ENCODE measurements around the gene TMEM258.

DNA sequence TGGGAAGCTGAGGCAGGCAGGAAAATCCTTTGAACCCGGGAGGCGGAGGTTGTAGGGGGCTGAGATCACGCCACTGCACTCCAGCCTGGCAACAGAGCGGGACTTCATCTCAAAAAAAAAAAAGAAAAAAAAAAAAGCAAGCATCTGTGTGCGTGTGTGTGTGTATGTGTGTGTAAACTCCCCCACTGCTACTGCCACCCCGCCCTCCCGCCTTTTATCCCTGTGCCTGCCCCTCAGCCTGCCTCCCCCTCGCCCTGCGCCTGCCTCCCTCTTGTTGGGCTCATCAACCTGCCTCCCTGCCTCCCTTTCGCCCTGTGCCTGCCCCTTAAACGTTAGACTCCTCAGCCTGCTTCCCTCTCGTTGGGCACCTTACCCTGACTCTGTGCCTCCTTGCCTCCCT is 18.0 kb downstream of the TMEM258 start:
- no peak for TF ChIP-seq GATA2 (IDR thresholded peaks at IDR 0.05; ENCODE audit: low read depth, low read length)
- TF ChIP-seq GATA3 (IDR thresholded peaks at IDR 0.05; ENCODE audit: low read depth, low read length): no peak
